Liver (tissue), 9 donors: ENCODE measurements around the gene IWS1. TPM values are rescaled to one million over a fixed set of nuclear protein-coding genes. Genes with fewer than 3 reads are reported as not detected.

Experiments
- DNase-seq: peaks from one replicate; pipeline ENCODE4 v3.0.0-alpha.2; 2017; ENCODE audit warnings: low spot score
- H3K27ac ChIP-seq, 2 donors: one replicate each; pipeline ENCODE4 v1.7.0; 2013; ENCODE audit warnings: inconsistent platforms in 2 of 2, low read length in 2 of 2, control low read depth in 1 of 2, low read depth in 1 of 2, mild to moderate bottlenecking in 1 of 2
- H3K27me3 ChIP-seq, 4 donors: one replicate each; pipeline versions ENCODE4 v1.6.1 to v1.7.0; 2013; ENCODE audit warnings: low read length in 3 of 4, inconsistent platforms in 1 of 4, mild to moderate bottlenecking in 1 of 4, moderate library complexity in 1 of 4; ENCODE audit not compliant: control insufficient read depth in 4 of 4, insufficient read depth in 4 of 4
- H3K36me3 ChIP-seq, 4 donors: one replicate each; pipeline versions ENCODE4 v1.6.1 to v1.7.0; 2013; ENCODE audit warnings: low read length in 3 of 4, mild to moderate bottlenecking in 3 of 4, low read depth in 1 of 4, moderate library complexity in 1 of 4; ENCODE audit not compliant: control insufficient read depth in 4 of 4, insufficient read depth in 3 of 4
- H3K4me1 ChIP-seq, 4 donors: one replicate each; pipeline versions ENCODE4 v1.6.1 to v1.7.0; 2013; ENCODE audit warnings: low read length in 3 of 4, mild to moderate bottlenecking in 3 of 4, moderate library complexity in 1 of 4; ENCODE audit not compliant: control insufficient read depth in 4 of 4, insufficient read depth in 4 of 4
- H3K4me3 ChIP-seq, 3 donors: one replicate each; pipeline versions ENCODE4 v1.6.1 to v1.7.0; 2013; ENCODE audit warnings: low read length in 3 of 3, control low read depth in 1 of 3, low read depth in 1 of 3, mild to moderate bottlenecking in 1 of 3
- H3K9ac ChIP-seq, 2 donors: one replicate each; pipeline ENCODE4 v1.7.0; 2013; ENCODE audit warnings: low read length in 2 of 2, mild to moderate bottlenecking in 2 of 2, moderate library complexity in 2 of 2, control low read depth in 1 of 2, low read depth in 1 of 2
- H3K9me3 ChIP-seq, 4 donors: one replicate each; pipeline versions ENCODE4 v1.6.1 to v1.7.0; 2013; ENCODE audit warnings: low read length in 3 of 4; ENCODE audit not compliant: control insufficient read depth in 4 of 4
- CTCF ChIP-seq: fragments of 150-350 bp; IDR thresholded peaks from 2 replicates; pipeline ENCODE4 v1.5.1; 2017; ENCODE audit warnings: improper control_type of control experiment, low read depth, low read length; ENCODE audit not compliant: missing input control
- EGR1 ChIP-seq, 2 donors: IDR thresholded peaks; 2 replicates each; pipeline ENCODE4 v1.6.1; 2016 to 2018; ENCODE audit warnings: antibody characterized with exemption in 2 of 2, low read depth in 2 of 2
- FOXA1 ChIP-seq: IDR thresholded peaks from 2 replicates; pipeline ENCODE4 v1.6.1; 2016; ENCODE audit warnings: antibody characterized with exemption
- FOXA2 ChIP-seq: IDR thresholded peaks from 2 replicates; pipeline ENCODE4 v1.6.1; 2016; ENCODE audit warnings: antibody characterized with exemption
- GABPA ChIP-seq, 2 donors: IDR thresholded peaks in 1 of 2; conservative IDR thresholded peaks in 1 of 2; 2 replicates each; pipeline ENCODE4 v1.6.1; 2016; ENCODE audit warnings: antibody characterized with exemption in 2 of 2, mild to moderate bottlenecking in 1 of 2, moderate library complexity in 1 of 2
- HNF4A ChIP-seq, 2 donors: conservative IDR thresholded peaks; 2 replicates each; pipeline ENCODE4 v1.6.1; 2016; ENCODE audit warnings: antibody characterized with exemption in 2 of 2, mild to moderate bottlenecking in 2 of 2
- HNF4G ChIP-seq: IDR thresholded peaks from 2 replicates; pipeline ENCODE4 v1.6.1; 2016; ENCODE audit warnings: antibody characterized with exemption
- JUND ChIP-seq, 2 donors: IDR thresholded peaks; 2 replicates each; pipeline ENCODE4 v1.6.1; 2016; ENCODE audit warnings: antibody characterized with exemption in 2 of 2
- MAX ChIP-seq: IDR thresholded peaks from 2 replicates; pipeline ENCODE4 v1.6.1; 2016; ENCODE audit warnings: antibody characterized with exemption
- NR2F2 ChIP-seq: IDR thresholded peaks from 2 replicates; pipeline ENCODE4 v1.6.1; 2016; ENCODE audit warnings: antibody characterized with exemption
- RAD21 ChIP-seq, 2 donors: IDR thresholded peaks; 2 replicates each; pipeline ENCODE4 v1.6.1; 2016; ENCODE audit warnings: antibody characterized with exemption in 2 of 2, mild to moderate bottlenecking in 2 of 2
- REST ChIP-seq: IDR thresholded peaks from 2 replicates; pipeline ENCODE4 v1.6.1; 2016; ENCODE audit warnings: antibody characterized with exemption, mild to moderate bottlenecking
- RXRA ChIP-seq, 2 donors: IDR thresholded peaks; 2 replicates each; pipeline ENCODE4 v1.6.1; 2017 to 2018; ENCODE audit warnings: antibody characterized with exemption in 2 of 2, mild to moderate bottlenecking in 1 of 2
- SP1 ChIP-seq: IDR thresholded peaks from 2 replicates; pipeline ENCODE4 v1.6.1; 2018; ENCODE audit warnings: antibody characterized with exemption, mild to moderate bottlenecking
- TAF1 ChIP-seq: conservative IDR thresholded peaks from 2 replicates; pipeline ENCODE4 v1.6.1; 2016; ENCODE audit warnings: antibody characterized with exemption, mild to moderate bottlenecking
- ZBTB33 ChIP-seq: IDR thresholded peaks from 2 replicates; pipeline ENCODE4 v1.6.1; 2016; ENCODE audit warnings: antibody characterized with exemption
- WGBS: extraction: QIAGEN DNeasy Blood & Tissue Kit; methylation state at CpG from one replicate; pipeline ENCODE4 v1.1.7; 2013; 5-methylcytosine and 5-hydroxymethylcytosine counted together
- polyA plus RNA-seq, 2 donors: library from polyadenylated mRNA; stranded (reverse) in 1 of 2; unstranded in 1 of 2; fragments of 200-250 nt in 1 of 2; fragments of >200 nt in 1 of 2; fragmentation: Nextera tagmentation in 1 of 2; extraction: Ambion mirVana in 1 of 2; gene quantifications; one replicate each; pipeline versions ENCODE4 v1.2.1 to v1.2.3, GENCODE V29; 2013 to 2015
- total RNA-seq, 2 donors: library from RNA; depleted of rRNA; stranded (reverse); fragments of >200 nt; gene quantifications; one replicate each; pipeline ENCODE4 v1.2.3, GENCODE V29; 2014
- TF ChIP-seq, protein P1 (sequence below): IDR thresholded peaks from 2 replicates; pipeline ENCODE4 v1.6.1; 2016; ENCODE audit warnings: antibody characterized with exemption
- donor health status: healthy.
- donor health status: healthy.
- donor health status: healthy.
- donor health status: healthy.
- donor health status: healthy.

IWS1 gene
- total and polyA plus RNA-seq, 4 donors: 13.0 to 28.9 (median 22.8) TPM

DNA sequence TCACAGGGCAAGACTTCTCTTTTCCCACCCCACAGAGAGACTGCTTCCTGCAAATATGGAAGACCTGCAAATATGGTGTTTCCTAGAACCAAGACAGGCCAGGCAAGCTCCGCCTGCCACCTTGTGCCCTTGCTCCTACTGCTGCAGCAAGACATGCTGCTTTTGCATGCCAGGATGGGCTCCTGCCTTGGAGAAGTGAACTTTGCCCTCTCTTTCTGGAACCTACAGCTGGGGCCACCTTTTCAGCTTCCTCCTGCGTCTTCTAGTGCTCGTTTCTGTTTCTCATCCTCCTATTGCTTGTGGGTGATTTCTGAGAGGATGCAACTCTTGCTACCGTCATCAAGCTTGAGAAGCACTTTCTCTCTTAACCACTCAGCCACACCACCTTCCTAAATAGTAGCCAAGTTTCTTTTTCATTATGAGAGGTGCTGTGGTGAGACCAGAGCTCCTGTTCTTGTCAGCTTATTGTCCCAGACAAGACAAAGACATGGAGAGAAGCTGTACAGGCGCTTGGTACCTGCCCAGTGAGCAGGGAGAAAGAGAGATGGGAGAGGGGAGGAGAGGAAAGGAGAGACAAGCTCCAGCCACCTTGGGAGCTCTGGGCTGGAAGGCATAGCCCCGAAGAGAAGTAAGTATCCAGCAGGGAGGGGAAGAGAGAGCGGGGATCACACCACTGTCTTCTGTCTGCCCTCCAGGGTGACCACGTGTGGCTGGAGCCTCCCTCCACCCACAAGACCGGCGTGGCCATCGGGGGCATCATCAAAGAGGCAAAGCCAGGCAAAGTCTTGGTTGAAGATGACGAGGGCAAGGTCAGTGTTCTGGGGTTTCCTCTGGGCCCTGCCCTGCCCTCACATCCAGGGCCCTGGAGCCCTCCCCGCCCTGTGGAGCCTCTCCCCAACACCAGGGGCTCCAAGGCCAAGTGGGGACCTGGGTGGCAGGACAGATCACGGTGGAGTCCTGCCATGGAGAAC, 37.5 kb upstream of the IWS1 start:
- TF ChIP-seq TAF1: no peak
- no peak for TF ChIP-seq SP1
- no peak for TF ChIP-seq REST
- no peak for TF ChIP-seq NR2F2
- TF ChIP-seq RAD21 (IDR thresholded peaks at IDR 0.05): no peak
- no peak for TF ChIP-seq ZBTB33
- TF ChIP-seq JUND (IDR thresholded peaks at IDR 0.05): no peak
- no peak for DNase-seq
- Histone ChIP-seq H3K27ac (no peak overlapping the region), H3K36me3 (no peaks in the 10 kb centered on the region), H3K4me1 (no peaks in the 10 kb centered on the region), H3K4me3 (no peak overlapping the region), H3K27me3 (no peaks in the 10 kb centered on the region), H3K9ac (no peak overlapping the region), H3K9me3 (no peaks in the 10 kb centered on the region)
- 87% methylated on average over 14 of the region's 14 CpGs for WGBS

- no peaks in the 10 kb centered on the region for H3K4me1 ChIP-seq
- H3K4me3 ChIP-seq: no peak overlapping the region
- H3K9ac ChIP-seq: no peak overlapping the region
- TF ChIP-seq REST: no peak
- TF ChIP-seq CTCF: no peak
- no peak for TF ChIP-seq HNF4G
- no peak for TF ChIP-seq TAF1
- no peak for TF ChIP-seq NR2F2
- no peak for TF ChIP-seq RAD21 (IDR thresholded peaks at IDR 0.05)
- TF ChIP-seq SP1: no peak
- TF ChIP-seq FOXA2: no peak
- no peak for TF ChIP-seq EGR1 (IDR thresholded peaks at IDR 0.05; ENCODE audit: low read depth in 2 of 2)
- TF ChIP-seq HNF4A (conservative IDR thresholded peaks at IDR 0.05): no peak
- TF ChIP-seq MAX: no peak
- TF ChIP-seq, protein P1, sequence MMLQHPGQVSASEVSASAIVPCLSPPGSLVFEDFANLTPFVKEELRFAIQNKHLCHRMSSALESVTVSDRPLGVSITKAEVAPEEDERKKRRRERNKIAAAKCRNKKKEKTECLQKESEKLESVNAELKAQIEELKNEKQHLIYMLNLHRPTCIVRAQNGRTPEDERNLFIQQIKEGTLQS: no peak
- no peak for TF ChIP-seq JUND (IDR thresholded peaks at IDR 0.05)
- TF ChIP-seq ZBTB33: no peak
- no peak for TF ChIP-seq RXRA (IDR thresholded peaks at IDR 0.05)
- TF ChIP-seq FOXA1: no peak
- TF ChIP-seq GABPA (IDR thresholded peaks at IDR 0.05 in 1 of 2, conservative IDR thresholded peaks at IDR 0.05 in 1 of 2): no peak
- DNase-seq: no peak
- 87% methylated on average over 2 of the region's 2 CpGs for WGBS
- H3K9me3 ChIP-seq: no peaks in the 10 kb centered on the region
- H3K27ac ChIP-seq: no peak overlapping the region
- no peaks in the 10 kb centered on the region for H3K36me3 ChIP-seq
- no peaks in the 10 kb centered on the region for H3K27me3 ChIP-seq
Measured at GRCh38 chr2:127562936-127563335, 36.6 kb upstream of the IWS1 start.
